KG1 (cell line): Measurements from ENCODE around the gene MEGF11.

Source experiments
- DNase-seq: peaks from one replicate; lab custom pipeline; 2025; lab: John Stamatoyannopoulos, UW

The MEGF11 gene

GRCh38 chr15:66139591-66140207, 113.9 kb downstream of the MEGF11 start:
- no peak for DNase-seq

DNA sequence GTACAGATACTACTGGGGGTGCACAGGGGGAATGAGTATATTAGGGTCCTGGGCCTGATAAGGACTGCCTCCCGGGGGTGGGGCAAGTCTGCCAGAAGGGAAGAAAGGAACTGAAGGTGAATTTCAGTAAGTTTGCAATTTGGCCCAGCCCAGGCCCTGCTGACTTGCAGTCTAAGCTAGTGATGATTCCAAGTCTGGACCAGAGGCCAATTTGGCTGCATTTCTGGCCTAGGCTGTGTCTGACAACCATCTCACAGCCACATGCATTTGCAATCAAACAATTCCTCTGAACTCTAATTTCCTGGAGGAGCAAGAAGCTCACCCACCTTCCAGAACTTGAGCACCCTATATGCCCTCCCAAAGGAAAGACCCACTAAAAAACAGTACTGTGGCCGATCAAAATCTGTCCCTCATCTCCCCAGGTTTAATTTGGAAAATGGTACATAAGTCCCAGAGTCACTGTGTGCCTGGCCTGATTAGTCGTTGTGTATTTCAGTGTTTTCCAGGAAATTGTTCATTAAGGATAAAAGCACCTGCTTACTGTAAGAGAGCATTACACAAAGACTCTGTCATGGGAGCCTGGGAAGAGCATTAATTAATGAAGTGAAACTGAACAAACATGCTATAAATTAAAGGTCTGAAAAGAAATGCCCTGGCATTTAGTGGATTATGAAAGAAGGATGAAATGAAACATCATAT, 114.5 kb downstream of the MEGF11 start:
- DNase-seq: no peak

- DNase-seq: no peak
Measured at GRCh38 chr15:66138096-66138783, 115.3 kb downstream of the MEGF11 start.

DNA sequence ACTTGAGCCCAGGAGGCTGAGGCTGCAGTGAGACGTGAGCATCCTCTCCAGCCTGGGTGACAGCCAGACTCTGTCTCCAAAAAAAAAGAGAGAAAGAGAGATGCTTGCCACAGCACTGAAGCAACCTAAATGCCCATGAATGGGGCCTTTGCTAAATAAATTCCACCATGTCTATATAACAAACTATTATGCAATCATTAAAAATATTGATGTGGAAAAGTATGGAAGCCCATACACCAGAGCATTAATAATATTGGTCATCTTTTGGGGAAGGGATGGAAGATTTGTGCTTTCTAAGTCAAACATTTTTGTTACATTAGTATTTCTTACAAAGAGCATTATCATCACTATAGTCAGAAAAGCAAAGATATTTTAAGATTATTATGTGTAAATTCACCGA, 116.6 kb downstream of the MEGF11 start:
- no peak for DNase-seq

- no peak for DNase-seq
Measured at GRCh38 chr15:66135664-66136063, 117.9 kb downstream of the MEGF11 start.

DNA sequence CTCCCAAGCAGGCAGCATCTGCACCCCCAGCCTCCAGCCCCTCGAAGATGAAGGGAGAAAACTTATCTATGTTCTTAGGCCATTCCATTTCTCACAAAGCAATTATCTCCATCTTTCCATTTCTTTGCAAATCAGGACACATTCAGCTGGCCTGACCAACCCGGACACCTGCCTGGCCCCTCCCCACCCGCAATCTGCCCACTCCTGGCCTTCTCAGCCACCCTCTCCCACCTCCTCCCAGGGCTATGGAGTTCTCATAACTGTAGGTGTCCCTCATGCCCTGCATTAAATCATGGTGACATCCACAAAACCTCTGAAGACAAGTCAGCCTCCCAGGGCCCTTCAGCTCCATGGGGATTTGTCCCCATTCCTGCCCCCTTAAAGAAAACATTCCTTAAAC, 119.3 kb downstream of the MEGF11 start:
- no peak for DNase-seq

GRCh38 chr15:66133247-66133885, 120.2 kb downstream of the MEGF11 start:
- DNase-seq: no peak

DNA sequence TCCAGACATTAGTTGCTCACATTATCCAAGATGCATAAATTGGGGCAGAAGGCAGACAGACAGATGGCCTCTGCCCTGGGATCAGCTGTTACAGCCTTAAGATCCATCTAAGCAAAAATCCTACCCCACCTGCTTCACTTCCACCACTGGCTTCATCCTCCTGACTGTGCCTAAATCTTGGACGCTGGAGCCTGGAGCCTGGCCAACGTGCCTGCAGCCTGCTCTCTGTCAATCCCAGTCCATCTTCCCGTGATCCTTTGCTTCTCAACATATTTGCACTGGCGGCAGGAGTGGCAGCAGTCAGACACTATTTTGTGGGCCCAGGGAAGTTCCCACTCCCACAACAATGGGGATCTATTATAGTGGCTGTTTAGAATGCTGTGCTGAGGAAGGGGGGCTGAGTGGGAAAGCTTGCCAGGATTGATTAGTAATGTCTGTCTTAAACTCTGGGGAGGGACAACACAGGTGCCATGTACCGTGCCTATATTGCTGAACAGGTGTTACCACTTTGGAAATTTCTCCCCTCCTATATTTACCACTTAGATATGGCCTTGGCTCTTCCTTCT, 121.2 kb downstream of the MEGF11 start:
- no peak for DNase-seq

DNA sequence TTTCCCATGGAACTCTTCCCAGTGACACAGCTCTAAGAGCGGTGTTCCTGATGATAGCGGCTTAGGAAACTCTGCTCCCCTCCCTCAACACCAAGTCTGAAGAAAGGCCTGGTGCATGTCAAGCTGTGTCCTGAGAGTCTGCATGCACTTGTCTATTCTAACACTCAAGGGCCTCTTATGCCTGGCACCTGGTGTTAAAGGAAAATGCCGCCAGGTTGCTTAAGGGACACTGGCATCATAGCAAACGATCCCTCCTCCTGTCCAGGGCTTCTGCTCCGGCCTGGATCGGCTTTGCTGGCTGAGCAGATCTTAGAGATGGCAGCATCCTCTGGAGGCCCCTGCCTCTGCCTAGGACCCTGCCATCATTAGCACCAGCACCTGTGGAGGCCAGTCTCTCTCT, 121.7 kb downstream of the MEGF11 start:
- no peak for DNase-seq

DNA sequence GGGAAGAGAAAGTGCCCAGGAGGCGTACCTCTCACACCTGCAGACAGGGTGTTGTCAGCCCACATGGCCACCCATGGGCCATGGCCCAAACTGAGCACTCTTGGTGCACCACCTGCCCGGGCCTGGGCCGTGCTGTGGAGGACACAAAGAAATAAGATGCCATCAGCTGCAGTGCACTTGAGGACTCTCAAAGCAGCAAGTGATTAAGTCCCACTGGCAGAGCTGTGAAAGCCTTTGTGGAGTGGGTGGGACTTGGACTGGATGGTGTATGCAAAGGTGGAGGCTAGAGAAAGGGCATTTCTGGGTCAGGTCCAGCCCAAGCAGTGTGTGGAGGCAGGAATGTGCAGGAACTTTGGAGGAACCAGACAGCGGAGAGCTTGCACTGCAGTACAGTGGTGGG, 122.3 kb downstream of the MEGF11 start:
- DNase-seq: no peak

DNA sequence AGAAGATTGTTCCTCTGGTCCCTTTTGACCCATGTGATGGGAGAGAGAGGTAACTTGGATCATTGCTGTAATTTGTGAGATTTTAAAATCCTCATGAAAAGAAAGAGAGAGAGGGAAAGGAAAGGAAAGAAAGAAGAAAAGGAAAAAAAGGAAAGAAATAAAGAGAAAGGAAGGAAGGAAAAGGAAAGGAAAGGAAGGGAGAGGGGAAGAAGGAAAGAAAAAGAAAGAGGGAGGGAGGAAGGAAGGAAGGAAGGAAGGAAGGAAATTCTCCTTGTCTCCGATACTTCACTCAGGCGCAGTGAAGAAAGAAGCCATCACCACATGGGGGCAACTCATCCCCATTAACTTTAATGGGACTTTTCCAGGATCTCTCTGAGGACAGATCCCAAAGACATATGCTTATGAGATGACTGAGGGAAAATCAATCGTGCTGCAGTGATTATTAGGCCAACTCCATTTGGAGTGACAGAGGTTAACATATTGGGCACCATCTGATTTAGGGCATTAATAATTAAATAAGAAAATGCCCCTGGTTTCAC, 123.0 kb downstream of the MEGF11 start:
- no peak for DNase-seq

DNA sequence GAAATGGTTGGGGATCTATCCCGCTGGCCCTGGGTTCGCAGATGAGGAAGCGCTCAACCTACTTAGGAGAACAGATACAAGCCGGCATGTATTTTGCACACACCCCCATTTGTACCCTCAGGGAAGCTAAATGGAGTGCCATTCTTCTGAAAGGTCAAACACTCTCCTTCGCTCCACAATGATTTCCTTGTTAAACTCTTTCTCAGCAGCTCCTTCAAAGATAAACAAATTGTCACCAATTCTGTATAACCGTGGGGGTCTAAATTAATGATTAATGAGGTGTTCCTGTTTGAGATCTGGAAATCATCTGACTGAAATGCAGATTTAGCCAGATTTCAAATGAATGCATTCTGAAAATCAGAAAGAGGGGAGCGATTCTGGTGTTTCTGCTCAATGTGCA, 124.0 kb downstream of the MEGF11 start:
- DNase-seq: no peak

- DNase-seq: no peak
Measured at GRCh38 chr15:66128116-66128680, 125.4 kb downstream of the MEGF11 start.

DNA sequence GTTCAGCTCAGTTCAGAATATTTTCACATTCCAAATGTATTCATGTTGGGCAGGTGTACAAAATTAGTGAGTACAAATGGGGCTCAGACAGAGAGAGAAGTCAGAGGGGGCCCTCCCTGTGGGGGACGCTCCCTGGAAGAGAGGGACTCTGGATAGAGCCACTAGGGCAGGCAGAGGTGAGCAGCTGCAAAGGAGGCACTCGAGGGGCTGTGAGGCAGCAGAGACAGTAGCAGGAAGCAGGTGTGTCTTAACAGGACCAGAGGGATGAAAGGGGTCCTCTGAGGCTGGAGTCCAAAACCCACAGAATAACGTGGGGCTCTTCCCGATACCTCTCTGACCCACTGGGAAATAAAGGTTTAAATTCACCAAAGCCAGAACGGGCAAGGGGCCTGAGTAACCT, 127.1 kb downstream of the MEGF11 start:
- DNase-seq: no peak

- DNase-seq: no peak
Measured at GRCh38 chr15:66126031-66126441, 127.5 kb downstream of the MEGF11 start.

DNA sequence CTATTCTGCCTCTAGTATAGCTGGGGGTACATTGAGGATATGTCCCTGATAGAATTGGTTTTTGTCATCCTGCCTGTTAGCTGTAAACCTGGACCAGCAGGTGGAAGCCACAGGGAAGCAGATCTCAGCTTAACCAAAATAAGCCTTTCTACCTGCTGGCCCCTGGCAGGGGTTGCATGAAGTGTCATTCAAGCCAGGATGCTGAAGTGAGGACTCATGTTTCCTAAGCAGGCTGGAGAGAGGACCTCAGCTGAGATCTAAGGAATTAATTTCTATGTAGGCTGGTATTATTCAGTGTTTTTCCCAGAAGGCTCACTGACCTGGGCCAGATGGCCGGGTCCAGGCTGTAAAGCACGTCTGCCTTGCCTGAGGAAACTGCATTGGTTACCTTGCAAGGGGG, 128.9 kb downstream of the MEGF11 start:
- DNase-seq: no peak

DNA sequence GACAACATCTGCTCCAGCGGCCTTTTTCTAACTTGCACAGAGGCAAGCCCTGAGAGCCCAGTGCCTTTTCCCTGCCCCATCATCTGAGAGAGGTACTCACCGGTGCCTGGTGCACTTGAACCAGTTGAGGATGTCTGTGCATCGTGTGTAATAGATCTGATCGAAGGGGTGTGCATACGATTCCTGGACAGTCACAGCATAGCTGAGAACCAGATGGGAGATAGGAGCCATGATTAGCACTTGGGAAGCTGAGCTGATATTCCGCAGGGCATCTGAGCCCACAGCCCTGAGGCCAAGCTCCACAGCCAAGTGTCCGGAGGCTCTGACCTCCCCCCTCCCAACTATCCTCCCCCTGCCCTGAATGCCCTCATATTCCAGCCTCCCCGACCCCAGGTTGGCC, 129.8 kb downstream of the MEGF11 start:
- no peak for DNase-seq

- no peak for DNase-seq
Measured at GRCh38 chr15:66120422-66120821, 133.1 kb downstream of the MEGF11 start.

- no peak for DNase-seq
Measured at GRCh38 chr15:66117841-66118240, 135.7 kb downstream of the MEGF11 start.

GRCh38 chr15:66115568-66116206, 137.9 kb downstream of the MEGF11 start:
- DNase-seq: no peak

DNA sequence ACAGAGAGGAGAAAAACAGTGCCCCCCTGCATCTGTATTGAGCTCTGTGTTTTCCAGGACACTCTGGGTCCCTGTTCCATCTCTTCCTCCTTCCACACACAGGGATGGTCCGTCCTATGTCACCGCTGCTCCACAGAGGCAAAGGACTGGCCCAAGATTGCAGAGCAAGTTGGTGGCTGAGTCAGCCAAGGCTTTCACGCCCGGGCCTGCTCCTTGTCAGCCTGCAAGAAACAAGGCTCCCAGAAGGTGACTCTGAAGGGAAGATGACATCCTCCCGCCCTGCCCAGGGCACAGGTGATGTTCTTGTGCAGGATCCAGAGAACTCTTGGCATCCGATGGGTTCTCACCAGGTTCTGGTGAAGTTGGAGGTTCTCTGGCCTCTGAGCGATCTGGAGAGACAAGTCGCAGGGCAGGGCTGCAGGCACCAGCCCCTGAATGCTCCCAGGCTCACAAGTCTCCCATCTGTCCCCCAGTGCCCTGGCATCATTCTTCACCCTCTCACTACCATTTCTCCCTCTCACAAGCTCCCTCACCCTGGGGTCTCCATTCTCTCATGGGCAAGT, 138.6 kb downstream of the MEGF11 start:
- no peak for DNase-seq
